CD4-positive, alpha-beta T cell (primary cell): ENCODE measurements around the gene VAV2. TPM values are rescaled to one million over a fixed set of nuclear protein-coding genes. Genes with fewer than 3 reads are reported as not detected.

ENCODE experiments used
- ATAC-seq: fragments of 200-7000 bp; cut with Tn5 transposase; one replicate; pipeline ENCODE4 v1.10.0; 2022; ENCODE audit warnings: mild to moderate bottlenecking; ENCODE audit not compliant: poor library complexity
- CTCF ChIA-PET: fragments of 350-600 bp; sonication (Branson Sonifier 250); formaldehyde crosslinking; loops from one replicate; lab custom pipeline; 2021; ENCODE audit warnings: antibody characterized with exemption, inconsistent platforms; lab: Charles Lee
- POLR2A ChIA-PET: fragments of 350-600 bp; sonication (Branson Sonifier 250); formaldehyde crosslinking; loops from one replicate; lab custom pipeline; 2021; ENCODE audit warnings: antibody characterized with exemption, inconsistent platforms; lab: Charles Lee
- DNase-seq, 14 experiments: peaks; one replicate each; pipeline ENCODE4 v3.0.0-alpha.2; 2013 to 2020; ENCODE audit warnings: mixed read lengths in 2 of 14
- H3K27ac ChIP-seq, 2 donors: one replicate each; pipeline versions ENCODE4 v1.5.1 to v1.7.0; 2013; ENCODE audit warnings: low read length in 2 of 2, low read depth in 1 of 2, mild to moderate bottlenecking in 1 of 2
- H3K27me3 ChIP-seq, 2 experiments: 1 replicate in 1 of 2; 2 replicates in 1 of 2; pipeline versions ENCODE4 v1.6.1 to v1.7.0; 2013; ENCODE audit warnings: low read length in 2 of 2, control low read depth in 1 of 2, mild to moderate bottlenecking in 1 of 2, moderate library complexity in 1 of 2; ENCODE audit not compliant: insufficient read depth in 2 of 2, control insufficient read depth in 1 of 2
- H3K36me3 ChIP-seq: one replicate; pipeline ENCODE4 v1.6.1; 2013; ENCODE audit warnings: low read length, control low read depth; ENCODE audit not compliant: insufficient read depth
- H3K4me1 ChIP-seq: one replicate; pipeline ENCODE4 v1.6.1; 2013; ENCODE audit warnings: low read length, control low read depth; ENCODE audit not compliant: insufficient read depth
- H3K4me3 ChIP-seq: one replicate; pipeline ENCODE4 v1.5.1; 2013; ENCODE audit warnings: mild to moderate bottlenecking, low read length, moderate library complexity
- H3K9me3 ChIP-seq, 2 experiments: 1 replicate in 1 of 2; 2 replicates in 1 of 2; pipeline versions ENCODE4 v1.6.1 to v1.7.0; 2013; ENCODE audit warnings: low read length in 2 of 2, mild to moderate bottlenecking in 2 of 2, control low read depth in 1 of 2, moderate library complexity in 1 of 2; ENCODE audit not compliant: control insufficient read depth in 1 of 2, insufficient read depth in 1 of 2
- H3K27ac Mint-ChIP-seq: one replicate; pipeline ENCODE4 v1.8.0; 2020; ENCODE audit warnings: mixed read lengths
- H3K27me3 Mint-ChIP-seq: one replicate; pipeline ENCODE4 v1.8.0; 2021; ENCODE audit warnings: mixed read lengths
- H3K36me3 Mint-ChIP-seq: one replicate; pipeline ENCODE4 v1.8.0; 2021; ENCODE audit warnings: low read depth, mixed read lengths
- H3K4me1 Mint-ChIP-seq: one replicate; pipeline ENCODE4 v1.8.0; 2021; ENCODE audit warnings: low read depth, mixed read lengths
- H3K4me3 Mint-ChIP-seq: one replicate; pipeline ENCODE4 v1.8.0; 2020; ENCODE audit warnings: mild to moderate bottlenecking, mixed read lengths
- H3K9me3 Mint-ChIP-seq: one replicate; pipeline ENCODE4 v1.8.0; 2020; ENCODE audit warnings: mixed read lengths
- intact Hi-C, 2 experiments: fragments of 100-400 bp; cut with DNase I in 1 of 2; cut with micrococcal nuclease in 1 of 2; formaldehyde crosslinking; loops; one replicate each; pipeline versions ENCODE4 v1.15.1 to v1.9.0; 2023 to 2025; cut with DNase I, micrococcal nuclease
- total RNA-seq, 174 experiments: library from RNA in 2 of 174; stranded (reverse) in 2 of 174; gene quantifications; one replicate each; pipeline ENCODE4 v1.2.3 and lab custom pipeline; 2021 to 2026
- TF ChIP-seq, protein P1 (sequence below): fragments of 200-600 bp; IDR thresholded peaks from one replicate; pipeline ENCODE4 v1.8.0; 2022; ENCODE audit warnings: antibody characterized with exemption, mild to moderate bottlenecking

VAV2 gene
- total RNA-seq, 2 experiments from 2014 or later: 1.6 to 1.7 TPM

DNA sequence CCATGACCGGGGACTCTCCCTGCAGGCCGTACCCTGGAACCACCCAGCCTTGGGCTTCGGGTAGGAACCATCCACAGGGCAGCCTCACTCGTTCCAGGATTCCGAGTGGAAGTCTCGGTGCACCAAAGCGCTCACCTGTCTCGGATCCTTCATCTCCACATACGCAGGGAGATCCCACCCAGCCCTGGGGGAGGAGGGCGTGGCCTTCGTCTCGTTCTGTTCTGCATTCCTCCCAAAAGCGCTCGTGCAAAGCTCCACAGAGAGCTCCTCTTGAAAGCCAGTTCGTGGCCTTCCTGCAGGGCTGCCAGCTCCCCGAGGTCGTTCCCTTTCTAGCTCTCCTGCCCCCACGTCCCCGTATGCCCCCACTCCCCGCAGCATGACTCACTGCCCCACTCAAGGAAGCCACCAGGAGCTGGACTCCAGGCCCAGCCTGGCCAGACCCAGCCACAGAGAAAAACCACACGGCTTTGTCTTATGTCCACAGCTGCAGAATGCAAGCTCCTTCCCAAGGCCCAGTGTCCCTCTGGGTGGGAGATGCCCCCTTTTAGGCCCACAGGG, 189.0 kb downstream of the VAV2 start:
- DNase-seq: no peak
- Histone ChIP-seq H3K27ac (no peak overlapping the region), H3K4me3 (no peak overlapping the region)

DNA sequence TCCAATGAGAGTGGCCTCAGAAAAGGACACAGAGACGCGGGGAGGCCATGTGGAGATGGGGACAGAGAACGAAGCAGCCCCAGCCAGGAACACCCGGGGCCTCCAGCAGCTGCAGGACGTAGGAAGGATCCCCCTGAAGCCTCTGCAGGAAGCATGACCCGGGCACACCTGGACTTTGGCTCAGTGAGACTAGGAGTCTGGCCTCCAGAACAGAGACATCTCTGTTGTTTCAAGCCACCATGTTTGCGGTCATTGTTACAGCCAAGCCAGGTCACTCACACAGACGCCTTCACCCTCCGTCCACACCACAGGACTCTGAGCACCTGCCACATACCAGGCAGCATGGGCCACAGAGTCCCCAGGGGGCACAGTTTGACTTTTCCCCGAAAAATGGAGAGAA, 190.4 kb downstream of the VAV2 start:
- ChIA-PET POLR2A (no interaction called here), CTCF (no interaction called here)
- ATAC-seq: no peak
- Histone ChIP-seq H3K27me3 (no peaks in the 10 kb centered on the region), H3K4me1 (no peaks in the 10 kb centered on the region), H3K9me3 (no peaks in the 10 kb centered on the region), H3K4me3 (no peak overlapping the region), H3K36me3 (no peaks in the 10 kb centered on the region), H3K27ac (no peak overlapping the region)
- H3K9me3 Mint-ChIP-seq: no peaks in the 10 kb centered on the region
- intact Hi-C loops: no loop called here
- H3K27me3 Mint-ChIP-seq: no peaks in the 10 kb centered on the region
- H3K4me1 Mint-ChIP-seq: no peaks in the 10 kb centered on the region
- H3K27ac Mint-ChIP-seq: no peak overlapping the region
- no peaks in the 10 kb centered on the region for H3K36me3 Mint-ChIP-seq
- DNase-seq: no peak
- TF ChIP-seq, protein P1, sequence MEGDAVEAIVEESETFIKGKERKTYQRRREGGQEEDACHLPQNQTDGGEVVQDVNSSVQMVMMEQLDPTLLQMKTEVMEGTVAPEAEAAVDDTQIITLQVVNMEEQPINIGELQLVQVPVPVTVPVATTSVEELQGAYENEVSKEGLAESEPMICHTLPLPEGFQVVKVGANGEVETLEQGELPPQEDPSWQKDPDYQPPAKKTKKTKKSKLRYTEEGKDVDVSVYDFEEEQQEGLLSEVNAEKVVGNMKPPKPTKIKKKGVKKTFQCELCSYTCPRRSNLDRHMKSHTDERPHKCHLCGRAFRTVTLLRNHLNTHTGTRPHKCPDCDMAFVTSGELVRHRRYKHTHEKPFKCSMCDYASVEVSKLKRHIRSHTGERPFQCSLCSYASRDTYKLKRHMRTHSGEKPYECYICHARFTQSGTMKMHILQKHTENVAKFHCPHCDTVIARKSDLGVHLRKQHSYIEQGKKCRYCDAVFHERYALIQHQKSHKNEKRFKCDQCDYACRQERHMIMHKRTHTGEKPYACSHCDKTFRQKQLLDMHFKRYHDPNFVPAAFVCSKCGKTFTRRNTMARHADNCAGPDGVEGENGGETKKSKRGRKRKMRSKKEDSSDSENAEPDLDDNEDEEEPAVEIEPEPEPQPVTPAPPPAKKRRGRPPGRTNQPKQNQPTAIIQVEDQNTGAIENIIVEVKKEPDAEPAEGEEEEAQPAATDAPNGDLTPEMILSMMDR: no peak
- H3K4me3 Mint-ChIP-seq: no peak overlapping the region

More for the DNA sequence above, 189.0 kb downstream of the VAV2 start:
- Mint-ChIP-seq H3K27ac (no peak overlapping the region), H3K4me3 (no peak overlapping the region), H3K27me3 (no peaks in the 10 kb centered on the region), H3K36me3 (no peaks in the 10 kb centered on the region), H3K9me3 (no peaks in the 10 kb centered on the region), H3K4me1 (no peaks in the 10 kb centered on the region)
- Histone ChIP-seq H3K4me1 (no peaks in the 10 kb centered on the region), H3K9me3 (no peaks in the 10 kb centered on the region), H3K27me3 (no peaks in the 10 kb centered on the region), H3K36me3 (no peaks in the 10 kb centered on the region)
- ChIA-PET POLR2A (no interaction called here), CTCF (no interaction called here)
- no peak for ATAC-seq
- TF ChIP-seq, protein P1: no peak
- intact Hi-C loops: no loop called here

DNA sequence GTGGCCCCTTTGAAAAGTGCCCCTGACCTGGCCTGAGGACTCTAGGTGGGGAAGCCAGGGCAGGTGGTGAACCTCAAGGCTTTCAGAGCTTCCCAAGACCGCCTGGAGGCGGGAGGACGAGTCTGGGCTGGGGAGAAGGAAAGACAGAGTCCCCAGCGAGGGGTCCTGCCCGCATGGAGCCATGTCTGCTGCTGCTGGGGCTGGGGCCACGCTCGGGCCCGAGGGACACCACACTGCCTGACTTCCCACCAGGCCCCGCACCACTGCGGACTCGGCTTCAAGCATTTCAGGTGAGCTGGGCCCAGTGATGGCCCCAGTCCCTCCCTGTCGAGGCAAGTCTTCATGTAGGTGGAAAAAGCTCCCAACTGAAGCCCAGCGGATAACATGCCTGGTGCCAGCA, 191.9 kb downstream of the VAV2 start:
- intact Hi-C loops: no loop called here
- Histone ChIP-seq H3K9me3 (no peaks in the 10 kb centered on the region), H3K36me3 (no peaks in the 10 kb centered on the region), H3K4me1 (no peaks in the 10 kb centered on the region), H3K27ac (no peak overlapping the region), H3K27me3 (no peaks in the 10 kb centered on the region), H3K4me3 (no peak overlapping the region)
- no peak for DNase-seq
- Mint-ChIP-seq H3K27me3 (no peaks in the 10 kb centered on the region), H3K9me3 (no peaks in the 10 kb centered on the region), H3K4me3 (no peak overlapping the region), H3K27ac (no peak overlapping the region), H3K4me1 (no peaks in the 10 kb centered on the region), H3K36me3 (no peaks in the 10 kb centered on the region)
- CTCF ChIA-PET: no interaction called here
- POLR2A ChIA-PET: no interaction called here
- TF ChIP-seq, protein P1: no peak
- no peak for ATAC-seq
